NCI-H2107 (cell line): ENCODE results near the gene MRAS.
"Not testable (repeated sequence)": the region's sequence is repeated elsewhere in the genome, so short reads cannot be mapped to it uniquely, and the experiment has no call there.

ENCODE experiments used
- DNase-seq: peaks from one replicate; lab custom pipeline; 2025; lab: John Stamatoyannopoulos, UW

Gene MRAS

DNA sequence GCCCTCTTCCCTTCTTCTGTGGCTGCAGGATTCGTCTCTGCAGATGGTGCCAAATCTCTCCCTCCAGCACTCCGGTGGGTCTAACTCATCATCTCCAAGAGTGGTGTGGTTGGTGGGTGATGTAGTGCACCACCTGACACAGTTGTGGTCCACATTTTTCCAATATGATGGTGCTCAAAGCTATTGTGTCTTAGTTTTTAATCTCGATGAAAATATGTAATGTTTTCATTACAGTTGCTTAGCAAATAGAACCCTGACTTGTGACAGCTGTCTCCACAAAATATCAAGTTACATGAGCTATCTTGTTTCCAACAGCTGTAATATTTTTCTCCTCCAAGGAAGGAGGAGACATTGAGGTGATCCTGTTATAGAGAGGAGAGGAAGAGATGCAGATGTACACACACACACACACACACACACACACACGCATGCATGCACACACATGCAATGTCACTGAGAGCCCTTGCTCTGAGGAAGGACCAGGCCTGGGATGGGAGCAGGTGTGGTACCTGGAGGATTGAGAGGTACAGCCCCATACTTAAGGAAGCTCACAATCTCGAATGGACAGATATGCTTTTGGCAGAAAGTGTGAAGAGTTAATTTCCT, 70.3 kb downstream of the MRAS start:
- no peak for DNase-seq

DNA sequence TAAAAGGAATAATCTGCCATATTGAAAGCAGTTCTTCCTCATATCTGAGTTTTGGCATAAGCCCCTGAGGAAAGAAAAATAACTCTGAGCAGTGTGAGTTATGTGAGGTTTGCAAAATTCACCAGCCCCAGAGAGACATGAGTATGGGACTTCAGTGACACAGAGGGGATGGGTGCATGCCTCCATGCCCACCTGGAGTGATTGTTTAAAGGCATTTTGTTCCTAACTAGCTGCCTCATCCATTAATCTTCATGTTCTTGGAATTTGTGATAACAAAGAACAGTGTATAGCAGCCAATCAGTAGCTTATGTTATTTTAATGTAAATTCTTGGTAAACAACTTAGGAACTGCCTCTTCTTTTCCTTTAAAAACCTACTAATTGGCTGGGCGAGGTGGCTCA, 74.9 kb downstream of the MRAS start:
- DNase-seq, result no peak

DNA sequence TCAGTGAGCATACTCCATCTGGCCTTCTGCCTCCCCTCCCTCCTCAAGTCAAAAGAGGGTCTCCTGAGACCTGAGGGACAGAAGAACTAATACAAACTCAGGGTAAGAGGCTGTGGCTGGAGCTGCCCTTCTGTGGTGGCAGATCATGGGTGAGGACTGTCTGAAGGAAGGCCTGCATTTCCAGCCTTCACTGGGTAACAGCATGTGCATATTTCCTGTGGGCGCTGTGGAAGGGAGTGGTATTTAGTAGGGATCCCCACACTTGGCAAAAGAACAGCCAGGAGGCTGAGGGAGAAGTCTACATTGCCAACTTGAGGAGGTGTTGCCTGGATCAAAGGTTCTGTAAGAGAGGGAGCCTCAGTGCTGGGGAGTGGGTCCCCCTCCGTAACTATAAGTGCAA, 75.9 kb downstream of the MRAS start:
- DNase-seq, result no peak

DNA sequence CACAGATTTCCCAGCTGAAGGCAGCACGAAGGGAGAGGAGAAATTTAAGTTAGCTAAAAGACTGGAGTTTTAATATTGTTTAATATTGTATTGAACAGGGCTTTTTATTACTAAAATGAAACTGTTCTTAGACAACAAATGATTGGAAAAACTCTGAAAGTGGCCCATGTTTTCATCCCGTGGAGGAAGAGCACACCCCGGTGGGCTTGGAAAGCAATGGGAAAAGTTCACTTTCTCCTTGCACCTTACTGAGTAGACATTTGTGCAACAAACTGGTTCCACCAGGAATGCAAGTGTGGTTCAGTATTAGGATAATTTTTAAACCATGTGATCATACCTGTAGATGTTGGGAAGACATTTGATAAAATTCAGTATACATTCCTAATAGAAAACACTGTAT, 77.8 kb downstream of the MRAS start:
- no peak for DNase-seq

DNA sequence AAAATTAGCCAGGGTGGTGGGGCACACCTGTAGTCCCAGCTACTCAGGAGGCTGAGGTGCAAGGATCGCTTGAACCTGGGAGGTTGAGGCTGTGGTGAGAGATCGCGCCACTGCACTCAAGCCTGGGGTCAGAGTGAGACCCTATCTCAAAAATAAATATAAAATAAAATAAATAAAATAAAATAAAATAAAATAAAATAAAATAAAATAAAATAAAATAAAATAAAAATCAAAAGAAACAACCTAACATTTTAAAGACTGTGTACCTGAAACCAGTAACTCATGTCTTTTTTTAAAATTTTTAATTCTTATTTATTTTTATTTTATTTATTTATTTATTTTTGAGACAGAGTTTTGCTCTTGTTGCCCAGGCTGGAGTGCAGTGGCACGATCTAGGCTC, 78.4 kb downstream of the MRAS start:
- DNase-seq, result not testable (repeated sequence)

DNA sequence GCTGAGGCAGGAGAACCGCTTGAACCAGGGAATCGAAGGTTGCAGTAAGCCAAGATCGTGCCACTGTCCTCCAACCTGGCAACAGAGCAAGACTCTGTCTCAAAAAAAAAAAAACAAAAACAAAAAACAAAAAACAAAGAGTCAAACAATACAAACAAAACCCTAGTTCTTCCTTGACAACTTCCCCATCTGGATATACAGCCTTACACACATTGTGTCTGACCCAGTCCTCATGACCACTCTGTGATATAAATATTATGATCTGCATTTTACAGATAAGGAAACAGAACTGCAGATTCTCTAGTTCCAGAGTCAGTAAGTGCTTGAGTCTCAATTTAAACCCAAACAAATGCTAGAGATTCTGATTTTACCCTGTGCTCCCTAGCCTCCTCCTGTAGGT, 81.3 kb downstream of the MRAS start:
- DNase-seq, result no peak

DNA sequence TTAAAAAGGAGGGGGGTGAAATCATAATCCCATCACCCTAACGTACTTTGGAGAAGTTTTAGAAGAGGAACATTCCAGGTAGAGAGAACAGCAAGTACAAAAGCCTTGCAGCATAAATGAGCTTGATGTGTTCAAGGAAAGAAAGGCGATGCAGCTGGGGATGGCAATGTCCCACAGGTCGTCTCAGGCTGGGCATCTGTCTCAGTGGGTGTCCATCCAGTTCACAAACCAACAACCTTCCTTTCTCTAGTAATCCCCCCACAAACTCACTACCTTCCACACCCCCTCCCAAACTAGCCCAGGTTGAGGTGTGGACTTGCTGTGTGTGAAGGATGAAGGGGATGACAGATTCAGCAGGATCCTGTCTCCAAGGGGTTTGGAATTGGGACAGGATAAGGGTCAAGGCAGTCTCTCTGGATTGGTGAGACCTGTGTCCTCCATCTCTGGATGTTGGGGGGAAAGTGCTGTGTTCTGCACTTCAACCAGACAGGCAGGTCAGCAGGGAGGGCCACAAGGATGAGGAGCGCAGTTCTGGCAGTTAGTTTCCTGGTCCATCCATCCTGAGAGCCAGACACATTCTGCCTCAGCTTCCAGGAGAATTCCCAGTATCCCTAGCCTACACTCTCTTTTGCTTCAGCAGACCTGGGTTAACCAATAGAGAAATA, 84.3 kb downstream of the MRAS start:
- DNase-seq, result no peak

DNA sequence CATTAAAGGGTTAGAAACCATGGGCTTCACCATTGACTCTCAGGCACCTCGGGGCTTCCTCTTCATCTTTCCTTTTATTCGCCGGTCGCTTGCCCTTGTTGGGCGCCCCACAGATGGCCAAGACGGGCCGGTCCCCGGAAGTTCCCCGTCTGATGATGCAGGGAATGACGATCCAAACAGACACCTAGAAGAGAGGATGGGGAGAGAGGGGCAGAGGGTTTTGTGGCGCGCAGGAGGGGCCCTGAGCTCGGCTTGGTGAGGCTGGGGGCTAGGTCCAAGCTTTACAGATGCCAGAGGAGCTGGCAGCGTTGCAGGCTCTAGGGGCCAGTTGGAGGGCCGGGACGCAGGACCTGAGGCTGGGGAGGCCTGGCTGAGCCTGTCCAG, 85.5 kb downstream of the MRAS start:
- DNase-seq, result no peak

DNA sequence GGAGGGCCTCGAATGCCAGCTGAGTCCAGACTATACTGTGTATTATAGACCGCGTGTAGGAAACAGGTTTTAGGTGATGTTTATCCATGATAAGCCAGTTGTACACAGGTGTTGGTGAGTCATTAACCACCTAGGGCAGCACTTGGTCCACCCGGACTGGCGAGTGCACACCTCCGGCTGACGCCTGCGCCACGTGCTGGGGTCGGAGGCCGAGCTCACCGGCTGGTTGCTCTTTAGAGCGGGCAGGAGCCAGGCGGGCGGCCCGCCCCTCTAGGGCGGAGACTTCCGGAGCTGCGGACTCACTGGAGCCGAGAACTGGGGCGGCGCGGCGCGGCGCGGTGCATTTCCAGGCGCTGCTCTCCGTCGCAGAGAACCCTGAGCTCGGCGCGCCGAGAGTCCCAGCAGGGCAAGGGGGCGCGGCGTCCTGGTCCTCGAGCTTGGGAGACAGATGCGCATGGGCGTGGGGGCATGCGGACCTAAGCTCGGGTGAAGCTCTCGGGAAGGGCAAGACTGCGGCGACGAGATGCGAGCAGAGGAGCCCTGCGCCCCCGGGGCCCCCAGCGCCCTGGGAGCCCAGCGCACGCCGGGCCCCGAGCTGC, 86.0 kb downstream of the MRAS start, which contains the start of gene ESYT3:
ESYT3 (plus strand) TSS at position 341 of the 599 bp plus-strand sequence; CDS start at position 524, 183 bp downstream.
- peak; percentile 32 for DNase-seq

DNA sequence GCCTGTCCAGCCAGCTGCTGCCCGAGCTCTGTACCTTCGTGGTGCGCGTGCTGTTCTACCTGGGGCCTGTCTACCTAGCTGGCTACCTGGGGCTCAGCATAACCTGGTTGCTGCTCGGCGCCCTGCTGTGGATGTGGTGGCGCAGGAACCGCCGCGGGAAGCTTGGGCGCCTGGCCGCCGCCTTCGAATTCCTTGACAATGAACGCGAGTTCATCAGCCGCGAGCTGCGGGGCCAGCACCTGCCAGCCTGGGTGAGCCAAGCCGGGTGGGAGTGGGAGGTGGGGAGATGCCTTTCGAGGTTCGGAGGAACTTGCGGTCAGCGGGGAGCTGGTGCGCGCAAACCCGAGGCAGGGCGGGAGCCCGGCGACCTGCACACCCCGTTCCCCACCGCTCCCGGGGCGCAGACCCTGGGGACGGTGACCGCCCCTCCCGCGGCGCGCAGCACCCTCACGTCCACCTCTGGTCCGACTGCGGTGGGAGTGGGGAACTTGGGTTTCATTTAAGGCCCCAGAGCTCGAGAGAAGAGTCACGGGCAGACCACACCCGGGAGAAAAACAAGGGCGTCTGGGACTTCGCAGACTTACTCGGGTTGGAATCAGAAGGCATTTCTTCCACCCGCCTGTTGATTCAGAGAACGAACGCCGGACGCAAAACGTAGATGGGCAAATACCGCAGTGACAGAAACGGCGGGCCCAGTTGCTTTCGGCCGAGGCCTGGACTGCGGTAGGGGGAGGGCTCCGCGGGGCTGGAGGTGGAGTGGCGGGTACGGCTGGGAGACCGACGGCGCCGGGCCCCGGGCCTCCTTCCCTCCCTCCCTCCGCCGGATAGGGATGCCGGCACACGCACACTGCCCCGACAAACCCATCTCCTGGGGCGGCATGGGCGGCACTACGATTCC, 86.7 kb downstream of the MRAS start:
- no peak for DNase-seq

DNA sequence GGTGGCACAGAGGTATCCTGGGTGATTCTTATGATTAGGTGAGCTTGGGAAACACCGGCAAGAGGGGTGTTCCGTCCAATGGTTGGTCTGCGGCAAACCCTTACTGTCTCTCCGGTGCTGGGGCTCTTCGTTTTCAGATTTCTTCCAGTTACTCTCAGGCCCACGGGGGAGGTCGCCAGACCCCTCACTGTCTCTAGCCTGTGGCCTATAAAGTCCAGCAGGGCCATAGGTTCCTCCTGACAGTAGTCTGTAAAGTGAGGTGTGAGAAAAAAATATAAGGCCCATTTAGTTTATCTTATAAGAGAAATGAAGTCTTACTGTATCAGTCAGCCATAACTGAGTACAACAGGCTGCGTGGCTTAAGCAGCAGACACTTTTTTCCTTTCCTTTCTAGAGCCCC, 87.5 kb downstream of the MRAS start:
- DNase-seq, result no peak

DNA sequence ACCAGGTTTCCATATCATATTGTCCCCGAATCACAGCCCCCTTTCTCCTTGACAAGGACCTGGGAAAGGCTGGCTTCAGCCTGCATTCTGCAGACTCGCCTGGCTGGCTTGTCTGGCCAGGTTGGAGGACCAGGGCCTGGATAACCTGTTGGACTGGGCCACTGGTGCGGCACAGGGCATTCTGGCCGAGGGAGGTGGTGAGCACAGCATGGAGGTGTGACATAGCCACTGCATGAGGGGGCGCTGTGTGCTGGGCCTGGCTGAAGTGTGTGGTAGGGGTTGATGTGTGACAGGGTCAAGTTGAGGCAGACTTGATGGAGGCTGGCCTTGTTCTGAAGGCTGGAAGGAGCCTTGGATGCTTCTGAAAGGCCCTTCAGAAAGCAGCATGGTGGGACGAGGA, 88.9 kb downstream of the MRAS start:
- no peak for DNase-seq

DNA sequence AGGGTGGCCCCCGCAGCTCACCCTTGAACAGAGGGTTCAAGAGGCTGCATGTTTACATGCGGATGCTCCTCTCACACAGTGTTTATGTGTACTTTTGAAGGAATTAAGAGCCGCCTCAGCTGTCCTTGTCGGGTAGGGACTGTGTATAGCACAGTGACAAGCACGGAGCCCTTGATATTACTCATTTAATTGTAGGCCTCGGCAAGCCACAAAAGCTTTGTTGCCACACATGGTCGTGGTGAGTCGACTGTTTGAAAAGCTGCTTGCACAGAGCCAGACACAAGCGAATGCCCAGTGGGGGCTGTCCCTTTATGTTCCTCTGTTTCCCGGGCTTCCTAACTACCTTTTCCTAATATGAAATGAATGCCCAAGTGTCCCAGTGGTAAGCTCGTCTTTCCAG, 90.5 kb downstream of the MRAS start:
- no peak for DNase-seq

DNA sequence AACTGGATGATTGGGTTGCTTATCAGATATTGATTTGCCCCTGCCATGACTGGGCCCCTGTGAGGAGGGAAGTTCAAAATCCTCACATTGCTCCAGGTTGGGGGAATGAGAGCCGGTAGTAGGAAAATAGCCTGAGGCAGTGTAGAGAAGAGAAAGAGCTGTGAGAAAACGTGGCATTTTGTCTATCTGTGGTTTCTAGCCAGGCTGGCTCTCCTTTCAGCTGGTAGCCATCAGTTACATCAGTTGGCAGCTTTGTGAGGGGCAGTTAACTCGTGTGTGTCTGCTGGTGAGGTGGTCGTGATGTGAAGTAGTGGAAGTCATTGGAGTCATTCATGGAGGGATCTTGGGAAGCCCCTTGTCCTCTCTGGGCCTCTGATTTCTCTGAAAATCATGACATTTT, 91.3 kb downstream of the MRAS start:
- DNase-seq, result no peak

DNA sequence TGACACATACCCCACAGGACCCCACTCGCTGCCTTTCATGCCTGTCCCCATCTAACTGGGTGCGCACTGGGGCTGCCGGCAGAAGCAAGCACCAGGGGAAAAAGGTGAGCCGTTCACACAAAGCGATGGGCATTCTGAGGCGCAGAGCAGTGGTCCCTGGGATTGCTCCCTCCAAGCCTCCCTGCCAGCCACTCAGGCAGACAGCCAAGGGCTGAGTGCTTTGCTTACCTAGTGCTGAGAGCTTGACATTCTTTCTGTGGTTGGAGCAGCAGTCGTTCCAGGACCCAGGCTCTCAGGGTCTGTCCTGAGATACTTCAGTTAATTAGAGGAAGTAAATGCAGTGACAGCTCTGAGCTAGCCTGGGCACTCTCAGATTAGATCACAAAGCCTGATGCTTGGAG, 91.7 kb downstream of the MRAS start:
- peak; percentile 39 for DNase-seq

DNA sequence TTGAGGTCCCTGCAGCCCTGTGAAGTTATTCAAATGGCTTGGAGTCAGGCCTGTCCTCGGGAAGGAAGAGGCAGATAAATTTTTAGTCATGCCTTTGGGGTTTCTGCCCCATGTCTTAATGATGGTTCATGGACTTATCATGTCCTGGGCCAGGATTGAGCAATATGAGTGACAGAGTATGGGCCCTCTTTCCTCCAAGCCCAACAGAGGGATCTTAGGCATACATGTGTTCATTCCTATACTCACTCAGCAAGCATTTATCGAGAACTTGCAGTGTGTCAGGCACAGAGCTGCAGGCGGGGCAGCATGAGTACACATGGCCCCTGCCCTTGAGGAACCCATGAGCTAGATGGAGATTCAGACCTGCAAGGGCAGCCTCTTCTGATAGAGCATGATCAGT, 92.2 kb downstream of the MRAS start:
- no peak for DNase-seq

DNA sequence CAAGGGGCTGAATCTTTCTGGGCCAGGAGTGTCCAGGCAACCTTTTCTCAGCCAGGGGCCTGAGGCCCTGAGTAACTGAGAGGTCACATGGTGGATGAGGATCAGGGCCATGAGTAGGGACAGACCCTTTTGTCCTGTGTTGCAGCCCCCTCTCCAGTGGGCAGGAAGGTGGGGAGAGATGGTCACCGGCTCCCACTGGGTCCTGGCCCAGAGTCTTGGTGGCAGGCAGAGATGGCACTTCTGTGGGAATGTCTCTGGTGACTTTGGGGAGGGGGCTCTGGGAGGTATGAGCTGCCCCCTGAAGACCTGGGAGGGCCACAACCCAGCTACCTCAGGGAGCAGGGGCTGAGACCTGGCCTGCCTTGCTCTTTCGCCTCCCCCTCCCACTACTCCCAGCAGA, 92.9 kb downstream of the MRAS start:
- no peak for DNase-seq

DNA sequence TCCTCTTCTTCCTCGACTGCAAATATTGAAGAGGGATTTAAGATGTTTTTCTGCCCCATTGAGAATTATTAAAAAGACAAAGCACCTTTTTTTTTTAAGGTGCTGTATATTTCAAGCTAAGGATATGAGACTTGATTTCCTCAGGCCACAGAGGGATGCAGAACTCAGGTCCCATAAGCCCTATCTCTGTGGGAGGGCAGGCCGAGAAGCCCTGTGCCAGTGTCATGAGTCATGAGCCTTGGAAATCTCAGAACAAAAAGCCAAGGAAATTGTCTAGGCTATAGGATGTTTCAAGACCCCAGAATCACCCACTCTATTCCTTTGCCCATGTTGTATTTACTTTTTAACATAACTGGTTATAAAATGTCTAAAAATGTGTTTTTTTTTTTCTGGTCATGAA, 93.4 kb downstream of the MRAS start:
- no peak for DNase-seq

DNA sequence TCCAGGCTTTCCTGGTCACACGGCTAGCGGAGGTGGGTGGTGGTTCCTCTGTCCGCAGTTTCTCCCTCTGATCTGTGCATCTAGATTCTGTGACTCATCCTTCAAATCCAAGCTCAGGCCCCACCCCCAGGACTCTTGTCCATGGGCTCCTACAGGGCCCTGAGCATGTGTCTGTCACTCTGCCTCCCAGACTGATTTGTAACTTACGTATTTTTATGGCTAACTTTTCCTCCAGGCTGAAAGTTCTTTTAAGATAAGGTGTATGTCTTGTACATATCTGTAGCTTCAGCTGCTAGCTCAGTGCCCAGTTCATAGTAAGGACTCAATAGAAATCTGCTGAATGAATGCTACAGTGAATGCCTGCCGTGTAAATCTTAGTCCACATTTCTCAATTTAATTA, 94.1 kb downstream of the MRAS start:
- no peak for DNase-seq

DNA sequence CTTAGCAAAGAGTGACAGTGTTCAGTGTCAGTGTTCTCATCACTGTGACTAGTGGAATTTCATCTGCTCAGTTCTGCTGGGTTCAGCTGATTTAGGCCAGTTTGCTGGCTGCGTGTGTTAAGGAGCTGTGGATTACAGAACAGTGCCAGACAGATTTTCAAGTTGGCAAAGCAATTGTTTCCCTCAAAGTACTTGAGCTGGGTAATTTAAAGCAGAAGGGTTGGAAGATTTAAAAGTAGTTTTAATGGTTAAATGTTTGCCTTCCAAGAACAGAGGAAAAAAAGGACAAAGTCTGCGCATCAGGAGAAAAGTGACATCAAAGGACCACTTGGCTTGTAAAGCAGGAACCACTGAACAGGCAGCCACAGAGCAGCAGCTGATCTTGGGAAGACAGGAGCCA, 94.7 kb downstream of the MRAS start:
- DNase-seq, result no peak

DNA sequence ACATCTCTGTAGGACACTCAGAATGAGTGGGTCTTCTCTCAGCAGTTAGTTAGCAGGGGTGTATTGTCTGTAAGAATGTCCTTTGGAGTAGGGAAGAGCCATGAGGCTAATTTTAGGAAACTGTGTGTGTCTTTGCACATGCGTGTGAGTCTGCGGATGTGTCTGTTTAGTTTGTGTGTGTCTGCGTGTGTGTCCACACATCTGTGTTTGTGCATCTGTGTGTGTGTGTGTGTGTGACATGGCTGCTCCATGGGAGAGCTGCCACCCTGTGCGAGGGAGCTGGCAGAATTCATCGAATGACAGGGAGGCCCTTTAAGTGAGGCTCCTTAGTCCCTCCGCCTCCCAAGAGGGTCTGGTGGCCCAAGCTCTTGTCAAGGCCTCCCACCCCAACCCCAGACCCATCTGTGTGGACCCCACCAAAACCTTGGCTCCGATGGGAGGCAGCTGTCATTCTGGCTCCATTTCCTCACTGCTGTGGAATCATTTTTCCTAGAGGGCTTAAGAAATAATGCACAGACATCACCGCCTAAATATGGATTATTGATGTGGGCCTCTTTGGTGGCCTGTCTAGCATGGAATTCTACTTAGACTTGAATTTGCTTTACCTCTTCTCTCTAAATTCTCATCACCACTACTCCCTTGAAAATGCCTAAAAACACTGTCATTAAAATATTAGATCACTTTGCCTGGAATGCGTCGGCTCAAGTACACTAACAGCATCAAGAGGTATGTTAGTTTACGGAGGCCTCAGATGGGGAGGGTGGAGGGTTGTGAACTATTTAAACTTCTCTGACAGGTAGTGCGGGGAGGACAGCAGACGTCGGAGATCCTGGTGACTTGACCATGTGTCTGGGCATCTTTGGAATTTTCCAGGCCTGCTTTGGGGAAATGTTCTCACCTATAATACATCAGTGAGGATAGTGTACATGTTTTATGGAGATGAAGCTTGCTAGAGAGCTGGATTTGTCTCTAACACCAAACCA, 95.4 kb downstream of the MRAS start:
- DNase-seq, result no peak

DNA sequence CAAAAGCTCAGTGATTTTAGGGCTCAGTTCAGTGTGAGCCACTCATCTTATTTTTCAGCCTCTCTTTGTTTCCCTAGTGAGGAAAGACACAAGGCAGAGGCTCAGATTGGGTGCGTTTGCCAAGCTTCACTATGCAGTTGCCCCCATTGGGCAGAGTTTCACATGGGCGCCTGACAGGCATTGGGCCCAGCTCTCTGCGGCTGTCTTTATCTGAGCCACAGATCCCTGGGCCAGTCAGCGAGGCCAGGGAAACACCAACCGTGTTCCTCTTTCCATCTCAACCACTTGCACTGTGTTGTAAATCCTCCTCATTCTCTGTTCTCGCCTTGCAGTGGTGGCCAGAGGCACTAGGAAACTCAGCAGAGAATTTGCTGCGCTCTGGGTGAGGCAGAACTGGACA, 96.9 kb downstream of the MRAS start:
- no peak for DNase-seq
